Endothelial cell of umbilical vein (primary cell): ENCODE measurements around the gene DDX17.

ENCODE experiments used
- EZH2 ChIP-seq: IDR thresholded peaks from 2 replicates; pipeline ENCODE4 v1.6.1; 2012; ENCODE audit warnings: borderline replicate concordance, low read depth, mild to moderate bottlenecking, moderate library complexity, low read length, inconsistent platforms; ENCODE audit not compliant: severe bottlenecking
- GATA2 ChIP-seq: IDR thresholded peaks from 2 replicates; pipeline ENCODE4 v1.7.0; 2011; ENCODE audit warnings: low read depth, mild to moderate bottlenecking, moderate library complexity, mixed read lengths, low read length; ENCODE audit not compliant: insufficient read length, insufficient read depth
- MYC ChIP-seq: IDR thresholded peaks from one replicate; pipeline ENCODE4 v1.6.1; 2011; ENCODE audit warnings: mild to moderate bottlenecking, low read depth, low read length
- POLR2A ChIP-seq: IDR thresholded peaks from 2 replicates; pipeline ENCODE4 v1.6.1; 2012; ENCODE audit warnings: low read depth, mild to moderate bottlenecking, control low read depth, low read length
- POLR2AphosphoS5 ChIP-seq: IDR thresholded peaks from 2 replicates; pipeline ENCODE4 v1.6.1; 2012; ENCODE audit warnings: low read depth, mild to moderate bottlenecking, control low read depth, low read length, moderate library complexity; ENCODE audit not compliant: insufficient read depth
- TF ChIP-seq, protein P1 (sequence below), 2 donors: IDR thresholded peaks; 1 replicate in 1 of 2; 2 replicates in 1 of 2; pipeline ENCODE4 v1.5.1; 2011; ENCODE audit warnings: low read length in 2 of 2, mild to moderate bottlenecking in 2 of 2, moderate library complexity in 2 of 2, control low read depth in 1 of 2, inconsistent platforms in 1 of 2, low read depth in 1 of 2; ENCODE audit not compliant: insufficient read depth in 1 of 2; ENCODE audit errors: extremely low read depth in 1 of 2
- TF ChIP-seq, protein P2 (sequence below): IDR thresholded peaks from 2 replicates; pipeline ENCODE4 v1.6.1; 2011; ENCODE audit not compliant: insufficient read depth, insufficient read length

DNA sequence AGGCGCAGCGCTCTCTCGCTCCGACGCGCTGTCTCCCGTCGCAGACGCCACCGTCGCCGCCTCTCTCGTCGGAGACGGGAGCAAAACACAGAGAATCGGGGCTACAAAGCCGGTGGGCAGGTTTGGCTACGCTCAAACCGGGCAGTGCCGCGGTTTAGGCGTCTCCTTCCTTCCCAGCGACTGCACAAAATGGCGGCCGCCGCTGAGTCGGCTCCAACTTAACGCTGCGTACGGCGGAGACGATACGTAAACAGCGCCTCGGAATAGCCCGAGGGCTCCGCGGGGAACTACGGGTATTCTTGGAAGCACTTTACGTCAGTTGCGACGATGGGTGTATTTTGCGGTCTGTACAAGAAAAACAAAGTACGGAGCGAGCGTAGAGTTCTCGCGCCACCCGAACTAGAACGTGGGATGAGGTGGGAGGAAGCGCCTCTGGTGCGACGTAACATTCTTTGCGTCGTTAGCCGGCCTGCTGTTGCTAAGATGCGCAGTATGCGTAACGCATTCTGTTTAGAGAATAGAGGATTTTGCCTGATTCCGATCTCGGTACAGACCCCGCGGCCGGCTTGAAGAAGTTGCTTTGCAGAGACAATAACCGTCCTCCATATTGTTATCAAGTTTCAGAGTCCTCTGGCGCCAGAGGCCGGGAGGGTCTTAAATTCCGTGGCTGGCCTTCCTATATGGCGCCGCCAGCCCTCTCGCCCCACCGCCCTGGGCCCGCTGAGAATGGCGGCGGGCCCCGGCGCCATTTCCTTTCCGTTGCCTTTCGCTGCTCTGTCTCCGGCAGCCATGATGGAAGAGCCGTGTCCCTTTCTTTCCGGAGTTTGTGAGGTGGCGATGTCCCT lies at the start of gene DDX17:
- TF ChIP-seq POLR2A (peak; percentile 80), EZH2 (no peak), POLR2AphosphoS5 (peak; percentile 72), MYC (no peak), GATA2 (peak; percentile 41)
- TF ChIP-seq, protein P1, sequence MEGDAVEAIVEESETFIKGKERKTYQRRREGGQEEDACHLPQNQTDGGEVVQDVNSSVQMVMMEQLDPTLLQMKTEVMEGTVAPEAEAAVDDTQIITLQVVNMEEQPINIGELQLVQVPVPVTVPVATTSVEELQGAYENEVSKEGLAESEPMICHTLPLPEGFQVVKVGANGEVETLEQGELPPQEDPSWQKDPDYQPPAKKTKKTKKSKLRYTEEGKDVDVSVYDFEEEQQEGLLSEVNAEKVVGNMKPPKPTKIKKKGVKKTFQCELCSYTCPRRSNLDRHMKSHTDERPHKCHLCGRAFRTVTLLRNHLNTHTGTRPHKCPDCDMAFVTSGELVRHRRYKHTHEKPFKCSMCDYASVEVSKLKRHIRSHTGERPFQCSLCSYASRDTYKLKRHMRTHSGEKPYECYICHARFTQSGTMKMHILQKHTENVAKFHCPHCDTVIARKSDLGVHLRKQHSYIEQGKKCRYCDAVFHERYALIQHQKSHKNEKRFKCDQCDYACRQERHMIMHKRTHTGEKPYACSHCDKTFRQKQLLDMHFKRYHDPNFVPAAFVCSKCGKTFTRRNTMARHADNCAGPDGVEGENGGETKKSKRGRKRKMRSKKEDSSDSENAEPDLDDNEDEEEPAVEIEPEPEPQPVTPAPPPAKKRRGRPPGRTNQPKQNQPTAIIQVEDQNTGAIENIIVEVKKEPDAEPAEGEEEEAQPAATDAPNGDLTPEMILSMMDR (IDR thresholded peaks at IDR 0.05; ENCODE audit: extremely low read depth in 1 of 2, insufficient read depth in 1 of 2, low read depth in 1 of 2, low read length in 2 of 2) = no peak
- TF ChIP-seq, protein P2, sequence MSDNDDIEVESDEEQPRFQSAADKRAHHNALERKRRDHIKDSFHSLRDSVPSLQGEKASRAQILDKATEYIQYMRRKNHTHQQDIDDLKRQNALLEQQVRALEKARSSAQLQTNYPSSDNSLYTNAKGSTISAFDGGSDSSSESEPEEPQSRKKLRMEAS = no peak
